Nucleus accumbens (tissue), 56 donors: ENCODE measurements around the gene COPS6.

Experiments used
- DNase-seq, 56 donors: peaks; one replicate each; lab custom pipeline; 2025; lab: John Stamatoyannopoulos, UW

The COPS6 gene

GRCh38 chr7:100100420-100101015, 11.7 kb downstream of the COPS6 start:
- DNase-seq: peak in 55 of 56 donors; percentile 53 to 93 (median 85)

GRCh38 chr7:100101016-100101862, 12.5 kb downstream of the COPS6 start, which contains the start of the genes AP4M1 and MCM7:
TSS of gene AP4M1 (plus strand) at chr7:100101643. CDS start at chr7:100101715, 72 bp downstream.
TSS of gene MCM7 (minus strand) at chr7:100101397. CDS start at chr7:100101294, 103 bp downstream.
- peak; percentile 88 to 100 (median 98) for DNase-seq

DNA sequence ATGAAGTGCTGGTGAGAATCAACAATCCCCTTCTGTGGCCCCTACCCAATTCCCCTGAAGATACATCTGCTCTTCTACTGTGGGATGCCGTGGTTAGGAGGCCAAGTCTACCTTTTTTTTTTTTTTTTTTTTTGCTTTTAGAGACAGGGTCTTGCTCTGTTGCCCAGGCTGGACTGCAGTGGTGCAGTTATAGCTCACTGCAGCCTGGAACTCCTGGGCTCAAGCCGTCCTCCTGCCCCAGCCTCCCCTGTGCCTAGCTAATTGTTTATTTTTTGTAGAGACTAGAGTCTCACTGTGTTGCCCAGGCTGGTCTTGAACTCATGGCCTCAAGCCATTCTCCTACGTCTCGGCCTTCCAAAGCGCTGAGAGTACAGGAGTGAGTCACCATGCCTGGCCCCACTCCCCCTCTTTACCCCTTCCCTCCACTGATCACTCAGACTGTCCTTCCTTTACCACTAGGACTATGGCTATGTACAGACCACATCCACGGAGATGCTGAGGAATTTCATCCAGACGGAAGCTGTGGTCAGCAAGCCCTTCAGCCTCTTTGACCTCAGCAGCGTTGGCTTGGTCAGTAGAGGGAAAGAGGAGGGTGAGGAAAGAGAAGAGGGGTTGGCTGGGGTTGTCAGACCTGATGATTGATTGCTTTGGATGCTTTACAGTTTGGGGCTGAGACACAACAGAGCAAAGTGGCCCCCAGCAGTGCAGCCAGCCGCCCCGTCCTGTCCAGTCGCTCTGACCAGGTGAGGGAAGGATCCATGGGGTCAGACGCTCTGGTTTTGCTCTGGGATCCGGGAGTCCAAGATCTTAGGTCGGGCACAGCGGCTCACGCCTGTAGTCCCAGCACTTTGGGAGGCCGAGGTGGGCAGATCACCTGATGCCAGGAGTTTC, 14.4 kb downstream of the COPS6 start:
- no peak for DNase-seq

DNA sequence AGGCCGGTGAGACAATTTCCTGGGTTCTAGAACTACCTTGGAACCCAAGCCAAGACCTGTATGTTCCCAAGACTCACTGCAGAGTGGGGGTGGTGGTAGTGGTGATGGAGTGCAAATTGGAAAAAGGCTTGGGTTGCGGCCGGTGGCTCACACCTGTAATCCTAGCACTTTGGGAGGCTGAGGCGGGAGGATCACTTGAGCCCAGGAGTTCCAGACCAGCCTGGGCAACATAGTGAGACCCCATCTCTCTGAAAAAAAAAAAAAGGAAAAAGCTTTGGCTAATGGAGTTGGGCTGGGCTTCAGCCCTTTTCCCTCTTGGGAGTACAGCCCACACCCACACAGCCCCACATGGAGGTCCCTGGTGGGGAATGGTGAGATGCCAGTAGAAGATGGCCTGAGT, 16.8 kb downstream of the COPS6 start:
- no peak for DNase-seq

DNA sequence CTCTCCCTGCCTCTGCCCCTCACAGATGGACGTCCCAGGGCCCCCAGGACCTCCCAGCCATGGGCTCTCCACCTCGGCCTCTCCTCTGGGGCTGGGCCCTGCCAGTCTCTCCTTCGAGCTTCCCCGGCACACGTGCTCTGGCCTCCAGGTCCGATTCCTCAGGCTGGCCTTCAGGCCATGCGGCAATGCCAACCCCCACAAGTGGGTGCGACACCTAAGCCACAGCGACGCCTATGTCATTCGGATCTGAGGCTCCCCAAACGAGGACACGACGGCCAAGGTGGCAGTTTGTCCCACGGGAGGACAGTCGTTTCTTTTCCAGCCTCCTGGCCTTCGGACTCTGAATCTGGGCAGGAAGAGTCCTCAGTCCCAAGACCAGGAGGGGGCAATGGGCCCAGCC, 17.9 kb downstream of the COPS6 start:
- no peak for DNase-seq

GRCh38 chr7:100107125-100107737, 18.5 kb downstream of the COPS6 start:
- DNase-seq: peak in 3 of 56 donors; percentile 7 to 24 (median 19)

DNA sequence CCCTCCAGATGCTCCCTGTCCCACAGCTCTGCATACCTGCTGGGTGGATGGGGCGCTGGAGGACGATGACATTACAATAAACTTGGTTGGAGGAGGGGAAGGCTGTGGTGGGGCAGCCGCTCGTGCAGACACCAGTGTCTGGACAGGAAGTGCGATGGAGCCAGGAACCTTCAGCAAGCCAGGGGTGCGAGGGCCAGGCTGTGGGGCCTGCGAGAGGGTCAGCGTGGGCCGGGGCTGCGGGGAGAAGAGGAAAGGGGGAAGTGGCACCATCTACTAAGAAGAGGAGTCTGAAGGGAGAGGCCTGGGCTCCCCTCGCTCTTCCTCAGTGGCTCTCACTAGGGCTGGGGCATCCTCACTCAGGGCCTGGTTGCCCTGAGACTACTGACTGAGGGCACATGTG, 19.1 kb downstream of the COPS6 start:
- no peak for DNase-seq

DNA sequence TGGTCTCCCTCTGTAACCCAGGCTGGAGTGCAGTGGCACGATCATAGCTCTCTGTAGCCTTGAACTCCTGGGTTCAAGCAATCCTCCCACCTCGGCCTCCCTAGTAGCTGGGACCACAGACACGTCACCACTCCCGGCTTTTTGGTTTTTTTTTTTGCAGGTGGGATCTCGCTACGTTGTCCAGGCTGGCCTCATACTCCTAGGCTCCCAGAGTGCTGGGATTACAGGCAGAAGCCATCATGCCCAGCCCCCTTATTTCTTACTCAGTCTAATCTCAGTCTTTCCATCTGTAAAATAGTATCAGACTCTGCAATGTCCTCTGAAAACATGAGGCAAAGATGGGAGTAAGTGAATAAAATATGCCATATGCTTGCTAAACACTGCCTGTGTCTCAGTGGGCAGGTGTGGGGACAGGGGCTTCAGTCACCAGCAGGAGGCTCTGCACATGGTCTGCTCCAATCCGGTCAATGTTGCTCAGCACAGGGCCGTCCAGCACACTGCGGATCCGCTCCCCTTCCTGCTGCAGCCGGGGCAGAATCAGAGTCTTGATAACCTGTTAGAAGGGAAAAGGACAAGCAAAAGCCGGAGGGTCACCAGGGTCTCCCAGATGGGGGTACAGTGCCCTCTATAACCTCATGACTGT, 20.9 kb downstream of the COPS6 start:
- no peak for DNase-seq

DNA sequence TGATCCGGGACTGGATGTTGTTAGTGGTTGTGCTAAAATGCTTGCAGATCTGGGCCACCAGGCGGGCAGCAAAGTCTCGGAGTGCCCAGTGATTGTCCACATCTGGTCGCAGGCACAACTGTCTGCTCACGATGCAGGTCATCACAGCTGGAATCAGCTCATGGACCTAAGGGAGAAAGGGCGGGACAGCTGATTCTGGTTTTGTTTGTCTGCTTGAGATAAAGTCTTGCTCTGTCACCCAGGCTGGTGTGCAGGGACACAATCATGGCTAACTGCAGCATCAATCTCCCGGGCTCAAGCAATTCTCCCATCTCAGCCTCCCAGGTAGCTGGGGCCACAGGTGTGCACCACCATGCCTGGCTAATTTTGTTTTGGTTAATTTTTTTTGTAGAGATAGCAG, 22.4 kb downstream of the COPS6 start:
- no peak for DNase-seq

DNA sequence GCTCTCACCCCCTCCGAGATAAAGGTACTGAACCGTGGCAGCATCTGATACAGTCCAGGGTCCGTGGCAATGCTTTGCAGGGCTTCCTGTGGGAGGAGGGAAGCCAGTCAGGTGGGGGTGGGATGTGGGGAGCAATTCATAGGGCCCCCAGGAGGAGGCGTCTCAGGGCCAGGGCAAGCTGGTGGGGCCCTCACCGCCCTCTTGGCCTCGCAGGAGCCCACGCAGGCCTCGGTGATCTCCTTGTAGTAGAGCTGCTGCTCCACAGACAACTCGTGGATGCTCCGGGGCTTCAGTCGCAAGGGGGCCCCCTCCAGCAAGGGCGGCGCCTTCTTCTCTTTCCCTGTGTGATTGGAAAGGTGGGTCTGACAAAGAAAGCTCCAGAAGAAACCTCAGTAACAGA, 23.1 kb downstream of the COPS6 start:
- no peak for DNase-seq

DNA sequence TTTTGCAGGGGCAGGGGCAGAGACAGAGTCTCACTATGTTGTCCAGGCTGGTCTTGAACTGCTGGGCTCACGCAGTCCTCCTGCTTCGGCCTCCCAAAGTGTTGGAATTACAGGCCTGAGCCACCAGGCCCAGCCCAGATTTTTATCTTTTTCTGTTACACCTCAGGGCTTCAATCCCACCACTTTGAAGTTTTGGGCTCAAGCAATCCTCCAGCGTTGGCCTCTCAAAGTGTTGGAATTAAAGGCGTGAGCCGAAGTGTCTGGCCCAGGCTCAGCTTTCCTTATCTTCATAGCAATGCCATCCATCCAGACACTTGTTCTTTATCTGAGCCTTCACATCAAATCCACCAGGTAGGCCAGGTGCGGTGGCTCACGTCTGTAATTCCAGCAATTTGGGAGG, 26.3 kb downstream of the COPS6 start:
- DNase-seq: no peak

- DNase-seq: no peak
Measured at GRCh38 chr7:100118388-100119071, 29.8 kb downstream of the COPS6 start.

GRCh38 chr7:100119072-100119969, 30.6 kb downstream of the COPS6 start, which contains the start of the genes CNPY4 and TAF6:
TSS of gene CNPY4 (plus strand) at chr7:100119634. CDS start at chr7:100119745, 111 bp downstream.
TSS of gene TAF6 (minus strand) at chr7:100119358. CDS start at chr7:100114209, 5,149 bp downstream.
- peak; percentile 44 to 97 (median 91) for DNase-seq

DNA sequence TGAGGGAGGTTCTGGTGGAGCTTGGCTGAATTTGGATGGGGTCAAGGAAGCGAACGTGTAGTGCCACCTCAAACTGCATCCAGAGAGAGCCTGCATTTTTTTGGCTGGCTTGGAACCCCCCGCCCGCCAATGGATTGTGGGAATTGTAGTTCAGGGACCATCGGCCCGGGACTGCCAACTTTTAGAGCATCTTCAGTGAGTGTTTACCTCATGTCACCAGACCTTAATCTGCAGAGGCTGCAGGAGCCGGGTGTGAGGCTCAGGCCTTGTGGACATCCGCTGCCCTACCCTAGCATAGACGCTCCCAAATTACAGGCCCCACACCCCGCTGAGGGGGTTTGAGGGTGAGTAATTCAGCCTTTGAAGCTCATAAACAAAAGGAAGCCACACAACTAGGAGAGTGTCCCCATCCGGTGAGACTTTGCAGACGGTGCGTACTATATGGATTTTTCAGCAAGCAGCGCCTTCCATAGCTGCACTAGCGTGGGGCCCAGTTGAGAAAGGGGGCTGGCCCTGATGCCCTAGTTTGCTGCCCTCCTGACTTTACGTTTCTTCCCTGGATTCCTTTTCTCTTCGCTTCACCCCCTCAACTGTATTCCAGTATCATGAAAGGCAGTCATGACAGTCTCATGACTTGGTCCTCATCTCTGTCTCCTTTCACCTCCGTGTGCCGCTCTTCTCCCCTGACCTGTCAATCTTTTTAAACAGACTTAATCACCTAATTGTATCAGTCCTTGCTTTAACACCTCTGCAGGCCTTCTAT, 31.4 kb downstream of the COPS6 start:
- peak in 51 of 56 donors; percentile 21 to 89 (median 77) for DNase-seq

- DNase-seq: no peak
Measured at GRCh38 chr7:100120733-100121036, 31.9 kb downstream of the COPS6 start.

- DNase-seq: no peak
Measured at GRCh38 chr7:100122067-100122466, 33.3 kb downstream of the COPS6 start.

DNA sequence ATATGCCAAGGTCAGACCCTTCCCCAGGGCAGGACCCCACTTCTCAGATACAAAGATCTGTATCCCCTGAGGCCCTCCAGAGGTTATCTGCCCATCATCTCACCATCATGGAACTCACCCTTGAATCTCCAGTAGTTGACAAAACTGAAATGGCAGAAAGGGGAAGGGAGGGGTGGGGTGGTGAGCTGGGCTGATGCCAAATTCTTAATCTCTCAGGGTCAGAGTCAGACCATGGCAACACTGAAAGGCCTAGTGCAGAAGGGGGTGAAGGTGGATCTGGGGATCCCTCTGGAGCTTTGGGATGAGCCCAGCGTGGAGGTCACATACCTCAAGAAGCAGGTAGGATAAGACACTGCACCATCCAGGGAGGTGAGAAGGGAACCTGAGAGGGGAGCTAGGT, 33.8 kb downstream of the COPS6 start:
- DNase-seq: no peak
